GM21576 (cell line): Measurements from ENCODE around the gene PLS3.

ENCODE experiments used
- ATAC-seq: cut with Tn5 transposase; IDR thresholded peaks from one replicate; pipeline ENCODE4 v1.9.1; 2021; ENCODE audit warnings: mild to moderate bottlenecking, moderate library complexity; ENCODE audit not compliant: unreplicated experiment

The PLS3 gene

DNA sequence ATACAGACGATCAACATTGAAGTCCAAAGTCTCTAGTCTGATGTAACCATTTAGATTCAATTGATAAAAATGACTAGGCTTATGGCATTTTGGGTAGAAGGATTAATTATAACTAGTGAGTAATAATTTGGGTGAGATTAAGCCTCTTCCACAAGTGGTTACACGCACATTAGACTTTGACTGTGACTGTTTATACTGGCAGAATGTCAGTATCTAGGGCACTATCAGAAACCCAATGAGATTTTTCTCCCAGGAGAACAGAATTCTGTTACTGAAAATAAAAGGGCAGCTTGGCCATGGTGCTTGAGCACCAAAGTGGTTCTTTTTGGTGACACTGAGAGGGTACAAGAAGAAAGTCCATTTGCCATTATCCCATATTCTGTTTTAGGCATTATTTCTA lies 3.3 kb downstream of the PLS3 start:
- no peak for ATAC-seq

DNA sequence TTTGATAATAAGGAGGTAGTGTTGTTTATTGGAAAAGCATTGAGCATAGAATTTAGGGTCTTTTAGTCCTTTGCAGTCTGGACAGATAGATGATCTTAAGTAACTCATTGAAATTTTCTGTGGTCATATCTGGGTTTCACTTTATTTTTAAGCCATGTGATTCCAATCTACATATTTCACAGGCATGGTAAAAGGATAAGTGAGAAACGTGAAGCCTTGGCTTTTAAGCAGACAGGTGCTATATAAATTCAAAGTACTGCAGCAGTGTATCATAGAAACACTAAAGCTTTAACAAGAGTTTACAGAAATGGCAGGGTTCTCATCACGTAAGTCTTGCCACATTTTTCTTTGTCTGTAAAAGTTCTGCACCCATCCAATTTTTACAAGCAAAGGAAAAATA lies 4.9 kb downstream of the PLS3 start:
- ATAC-seq: no peak

DNA sequence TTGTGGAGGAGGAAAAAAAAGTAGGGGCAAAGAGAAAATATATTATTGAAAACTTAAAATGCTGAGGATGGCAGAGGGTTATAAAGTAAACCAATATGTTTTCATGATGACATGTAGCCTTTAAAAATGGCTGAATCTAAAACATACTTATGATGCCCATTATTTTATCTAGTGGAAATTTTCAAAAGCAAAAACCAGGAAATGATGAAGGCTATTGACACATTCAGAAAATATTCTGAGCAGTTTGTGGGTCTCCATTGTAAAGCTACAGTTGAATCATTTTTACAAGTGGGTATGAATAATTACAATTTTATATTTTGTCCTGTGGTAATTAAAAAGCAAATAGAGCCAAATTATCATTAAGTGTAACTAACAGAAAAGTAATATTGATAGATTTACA lies 10.7 kb downstream of the PLS3 start:
- no peak for ATAC-seq

DNA sequence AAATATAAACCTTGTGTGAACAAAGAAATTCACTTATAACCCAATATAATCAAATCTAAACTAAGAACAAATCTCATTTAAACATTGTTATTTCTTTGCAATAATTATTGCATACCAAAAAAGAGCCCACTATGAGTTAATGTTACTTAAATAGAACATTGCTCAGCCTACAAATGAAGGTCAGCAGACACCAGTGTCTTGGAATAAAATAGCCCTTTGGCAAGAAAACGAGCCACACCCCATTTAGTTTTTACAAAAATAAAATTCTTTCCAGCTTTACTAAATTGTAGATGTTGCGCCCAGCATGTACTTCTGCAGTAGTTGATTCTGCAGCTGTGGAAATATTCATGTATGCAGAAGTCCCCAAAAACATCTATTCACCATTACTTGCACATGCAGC lies 12.2 kb downstream of the PLS3 start:
- no peak for ATAC-seq

DNA sequence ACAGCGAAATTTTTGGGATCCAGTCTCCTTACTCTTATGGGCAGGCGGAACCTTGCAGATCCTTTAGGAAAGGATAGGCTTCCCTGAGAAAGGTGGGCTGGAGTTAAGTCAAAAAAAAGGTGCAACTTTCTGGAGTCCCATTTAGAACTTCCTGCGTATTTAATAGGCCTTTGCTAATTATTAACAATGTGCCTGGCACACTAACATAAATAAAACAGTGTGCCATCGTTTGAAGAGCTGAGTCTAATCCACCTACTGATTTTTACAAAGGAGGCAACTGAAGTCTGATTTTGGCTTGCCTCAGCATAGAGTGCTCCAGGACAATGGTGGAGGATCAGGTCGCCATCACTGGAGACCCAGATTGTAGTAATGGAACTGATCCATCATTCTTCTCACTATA lies 15.7 kb downstream of the PLS3 start:
- ATAC-seq: no peak

DNA sequence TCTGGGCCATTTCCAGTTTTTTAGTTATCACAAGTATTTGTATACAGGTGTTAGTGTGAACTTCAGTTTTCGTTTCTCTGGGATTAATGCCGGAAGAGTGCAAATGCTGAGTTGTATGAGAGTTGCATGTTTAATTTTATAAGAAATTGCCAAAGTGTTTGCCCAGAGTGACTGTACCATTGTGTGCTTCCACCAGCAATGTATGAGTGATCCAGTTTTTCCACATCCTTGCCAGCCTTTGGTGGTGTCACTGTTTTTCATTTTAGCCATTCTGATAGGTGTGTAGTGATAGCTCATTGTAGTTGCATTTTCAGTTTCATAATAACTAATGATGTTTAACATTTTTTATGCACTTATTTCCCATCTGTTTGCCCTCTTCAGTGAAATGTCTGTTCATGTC lies 18.4 kb downstream of the PLS3 start:
- ATAC-seq: no peak

DNA sequence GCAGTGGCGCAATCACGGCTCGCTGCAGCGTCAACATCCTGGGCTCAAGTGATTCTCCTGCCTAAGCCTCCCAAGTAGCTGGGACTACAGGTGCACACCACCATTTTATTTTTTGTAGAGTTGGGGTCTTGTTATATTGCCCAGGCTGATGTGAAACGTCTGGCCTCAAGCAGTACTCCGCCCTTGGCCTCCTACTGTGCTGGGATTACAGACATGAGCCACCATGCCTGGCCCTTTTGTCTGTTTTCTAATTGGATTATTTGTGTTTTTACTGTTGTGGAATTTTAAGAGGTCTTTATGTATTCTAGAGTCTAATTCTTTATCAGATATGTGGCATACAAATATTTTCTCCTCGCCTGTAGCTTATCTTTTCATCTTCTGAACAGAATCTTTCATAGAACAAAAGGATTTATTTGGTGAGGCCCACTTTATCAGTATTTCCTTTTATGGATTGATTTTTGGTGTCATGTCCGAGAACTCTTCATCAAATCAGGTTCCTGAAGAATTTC lies 18.9 kb downstream of the PLS3 start:
- no peak for ATAC-seq

DNA sequence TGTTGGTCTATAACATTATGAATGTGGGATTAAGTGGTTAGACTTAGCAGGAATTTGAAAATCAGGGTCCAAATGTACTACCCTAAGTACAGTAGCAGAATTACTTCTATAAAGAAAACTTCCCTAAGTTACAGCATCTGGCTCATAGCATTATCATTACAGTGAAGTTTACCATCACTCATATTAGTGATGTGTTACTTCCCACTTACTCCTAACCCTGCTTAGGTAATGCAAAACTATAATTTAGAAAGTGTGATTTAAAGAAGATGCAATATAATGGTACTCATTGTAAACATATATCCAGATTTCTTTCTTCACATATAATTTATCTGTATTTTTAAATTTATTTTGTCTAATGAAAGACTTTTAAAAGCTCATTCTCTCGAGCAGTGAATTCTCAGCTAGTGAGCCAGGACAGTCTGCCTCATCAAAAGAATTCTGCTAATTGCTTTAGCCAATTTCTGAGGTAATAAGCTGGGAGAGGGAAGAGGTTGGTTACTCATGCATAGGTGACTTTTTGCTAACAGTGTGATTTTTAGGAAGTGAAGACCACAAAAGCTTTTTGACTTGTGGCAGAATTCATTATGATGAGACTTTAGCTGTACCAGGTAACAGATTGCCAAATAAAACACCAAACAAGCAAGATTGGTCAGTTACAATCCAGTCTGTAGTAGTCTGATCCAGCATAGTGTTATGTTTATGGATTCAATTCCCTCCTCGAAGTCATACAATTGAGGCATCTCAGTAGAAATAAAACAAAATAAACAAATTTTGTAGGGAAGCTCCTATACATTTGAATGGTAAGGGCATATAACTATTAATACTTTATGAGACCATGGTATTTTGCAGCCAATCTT lies 21.0 kb downstream of the PLS3 start:
- ATAC-seq: no peak

DNA sequence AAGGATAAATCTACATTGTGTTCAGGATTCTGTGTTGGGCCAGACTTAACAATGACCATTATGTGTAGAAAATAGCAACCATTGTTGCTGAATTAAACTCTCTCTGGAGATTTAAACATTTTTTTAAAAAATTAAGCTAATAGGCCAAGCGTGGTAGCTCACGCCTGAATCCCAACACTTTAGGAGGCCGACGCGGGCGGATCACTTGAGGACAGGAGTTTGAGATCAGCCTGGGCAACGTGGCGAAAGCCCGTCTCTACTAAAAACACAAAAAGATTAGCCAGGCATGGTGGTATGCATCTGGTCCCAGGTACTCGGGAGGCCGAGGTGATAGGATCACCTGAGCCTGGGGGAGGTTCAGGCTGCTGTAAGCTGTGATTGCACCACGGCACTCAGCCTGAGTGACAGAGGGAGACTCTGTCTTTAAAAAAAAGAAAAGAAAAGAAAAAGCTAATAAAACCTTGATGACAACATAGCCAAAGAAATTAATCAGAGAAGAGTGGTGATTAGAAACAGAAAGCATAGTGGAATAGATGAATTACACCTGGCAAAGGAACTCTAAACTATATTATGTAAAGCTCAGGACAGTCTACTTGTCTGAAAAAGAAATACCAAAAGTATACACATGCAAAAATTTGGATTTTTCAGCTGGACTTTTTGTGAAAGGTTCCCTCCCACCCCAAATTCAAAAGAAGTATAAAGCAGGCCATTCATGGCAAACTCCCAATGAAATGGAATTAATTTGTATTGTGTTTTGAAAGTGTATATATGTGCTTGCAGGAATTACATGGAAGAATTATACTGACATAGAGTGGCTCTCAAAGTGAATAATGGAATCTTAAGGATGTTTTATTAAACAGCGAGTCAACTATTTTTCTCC lies 21.9 kb downstream of the PLS3 start:
- ATAC-seq: no peak

DNA sequence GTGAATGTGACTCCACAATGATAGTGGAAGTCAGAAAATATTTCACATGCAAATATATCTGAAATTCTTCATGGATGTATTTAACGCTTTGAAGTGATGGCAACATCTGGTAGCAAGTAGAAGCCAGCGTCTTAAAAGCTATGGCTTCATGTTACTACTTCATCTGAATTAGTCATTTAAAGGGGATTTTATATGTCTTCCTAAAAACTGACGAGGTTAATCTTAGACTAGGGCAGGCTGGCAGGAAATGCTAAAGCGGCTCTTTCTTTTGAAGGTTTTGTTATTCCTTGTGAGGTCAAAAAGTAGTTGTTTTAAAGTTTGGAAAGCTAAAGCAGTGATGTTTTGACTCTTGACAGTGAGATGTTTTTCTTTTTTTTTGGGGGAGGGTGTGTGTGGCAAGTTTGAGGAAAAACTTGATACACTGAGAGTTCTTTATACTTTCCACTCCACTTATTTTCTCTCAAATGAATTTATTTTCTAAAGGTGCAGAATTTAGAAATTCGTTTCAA lies 22.6 kb downstream of the PLS3 start:
- ATAC-seq: no peak

DNA sequence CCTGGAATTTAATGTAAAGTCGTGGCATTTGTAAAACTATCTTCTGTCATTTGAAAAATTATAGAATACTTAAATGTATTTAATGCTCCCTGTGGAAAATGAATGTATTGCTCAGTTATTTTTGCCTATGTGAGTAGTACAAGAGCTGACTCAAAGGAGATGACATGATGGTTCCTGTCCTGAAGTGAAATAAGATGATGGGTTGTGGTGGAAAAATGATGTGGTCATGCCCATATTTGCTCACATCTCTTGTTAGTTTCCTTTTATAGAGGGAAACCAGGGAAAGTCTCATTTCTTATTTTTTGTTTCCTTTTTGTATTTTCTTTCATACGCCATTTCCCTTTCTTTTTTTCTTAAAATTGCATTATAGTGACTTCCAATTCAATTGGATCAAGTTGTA lies 23.7 kb downstream of the PLS3 start:
- ATAC-seq: no peak

DNA sequence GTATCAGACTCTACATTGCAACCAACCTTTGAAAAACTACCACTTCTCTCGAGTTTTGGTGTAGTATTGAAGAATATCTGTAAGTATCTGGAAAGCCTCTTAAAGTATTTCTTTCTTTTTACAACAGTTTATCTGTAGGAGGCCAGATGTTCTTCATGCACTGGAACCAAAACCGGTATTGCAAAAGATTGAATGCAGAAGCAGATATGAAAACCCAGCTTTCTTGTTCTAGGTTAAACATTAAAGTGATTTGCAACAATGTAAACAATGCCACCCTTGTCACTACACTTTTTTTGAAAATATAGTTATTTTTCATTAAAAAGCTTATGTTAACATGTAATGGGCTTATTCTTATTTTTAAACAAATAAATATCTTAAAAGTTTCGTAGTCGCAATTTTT lies 27.2 kb downstream of the PLS3 start:
- ATAC-seq: no peak

DNA sequence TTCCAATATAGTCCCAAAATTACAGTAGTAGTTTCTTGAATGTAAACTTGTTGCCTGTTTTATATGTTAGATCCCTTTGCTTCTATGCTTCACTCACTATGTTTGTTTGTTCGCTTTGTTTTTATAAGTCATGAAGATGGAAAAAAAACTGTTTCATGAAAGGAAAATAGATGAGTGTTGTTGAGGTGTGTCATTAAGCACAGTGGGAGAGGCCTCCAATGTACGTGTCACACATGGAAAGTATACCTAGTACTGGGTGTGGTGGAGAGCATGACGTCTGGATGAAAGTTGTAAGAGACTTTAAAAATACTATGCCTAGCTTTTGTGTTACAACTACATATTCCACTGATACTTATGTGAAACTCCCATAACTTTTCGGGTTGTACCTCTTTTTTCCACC lies 28.4 kb downstream of the PLS3 start:
- no peak for ATAC-seq

DNA sequence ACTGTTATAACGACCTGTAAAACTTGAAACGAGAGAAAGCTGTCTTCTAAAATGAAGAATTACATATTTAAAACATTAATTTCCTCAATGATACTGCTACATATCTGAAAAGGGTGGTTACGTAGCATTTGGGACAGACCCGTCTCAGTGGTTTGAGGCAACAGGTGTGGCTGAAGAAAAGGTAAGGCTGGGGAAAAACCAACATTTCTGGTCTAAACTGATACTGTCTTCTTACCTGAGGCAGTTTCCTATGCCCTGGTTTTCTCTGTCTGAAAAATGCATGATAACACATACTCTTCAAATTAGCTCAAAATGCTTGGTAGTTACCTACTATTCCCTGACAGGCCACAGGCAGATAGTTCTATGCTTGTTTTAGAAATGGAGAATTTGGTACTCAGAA lies 30.4 kb downstream of the PLS3 start:
- no peak for ATAC-seq

DNA sequence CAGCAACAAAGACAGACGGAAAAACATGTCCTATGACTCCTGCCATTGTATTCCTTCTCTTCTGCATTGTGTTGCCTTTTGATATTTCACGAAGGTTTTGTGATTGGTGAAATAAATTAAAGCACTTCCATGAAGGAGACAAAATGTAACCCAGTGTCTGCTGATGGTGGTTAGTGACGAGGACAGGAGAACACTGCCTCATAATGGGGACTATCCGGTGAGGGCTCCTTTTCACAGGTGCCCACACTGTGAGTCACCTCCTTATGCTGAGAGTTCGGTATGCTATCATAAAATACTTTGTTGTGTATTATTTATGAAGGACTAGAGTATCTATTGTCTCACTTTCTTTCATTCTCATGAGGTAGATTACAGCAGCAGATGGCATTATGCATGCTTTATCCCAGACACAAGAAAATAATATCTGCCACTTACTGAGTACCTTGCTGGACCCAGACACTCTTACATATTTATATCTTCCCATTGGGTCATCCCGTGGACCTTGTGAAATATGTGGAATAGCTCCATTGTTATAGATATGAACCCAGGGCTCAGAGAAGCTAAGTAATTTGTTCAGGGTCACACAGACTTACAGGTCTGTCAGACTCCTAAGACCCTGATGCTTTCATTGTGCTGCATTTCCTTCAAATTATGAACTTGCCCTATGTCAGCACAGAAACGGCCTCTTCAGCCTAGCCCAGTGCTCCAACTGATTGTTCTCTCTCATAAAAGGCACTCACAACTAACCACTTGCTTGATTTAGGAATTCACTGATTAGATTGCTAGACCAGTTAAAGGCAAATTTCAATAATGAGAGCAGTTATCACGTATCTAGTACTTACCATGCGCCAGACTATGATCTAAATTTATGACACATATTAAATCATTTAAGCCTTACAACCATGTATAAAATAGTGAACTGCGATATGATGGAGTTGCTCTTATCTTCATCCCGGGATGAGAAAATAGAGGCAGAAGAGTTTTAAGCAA lies 31.2 kb downstream of the PLS3 start:
- no peak for ATAC-seq

DNA sequence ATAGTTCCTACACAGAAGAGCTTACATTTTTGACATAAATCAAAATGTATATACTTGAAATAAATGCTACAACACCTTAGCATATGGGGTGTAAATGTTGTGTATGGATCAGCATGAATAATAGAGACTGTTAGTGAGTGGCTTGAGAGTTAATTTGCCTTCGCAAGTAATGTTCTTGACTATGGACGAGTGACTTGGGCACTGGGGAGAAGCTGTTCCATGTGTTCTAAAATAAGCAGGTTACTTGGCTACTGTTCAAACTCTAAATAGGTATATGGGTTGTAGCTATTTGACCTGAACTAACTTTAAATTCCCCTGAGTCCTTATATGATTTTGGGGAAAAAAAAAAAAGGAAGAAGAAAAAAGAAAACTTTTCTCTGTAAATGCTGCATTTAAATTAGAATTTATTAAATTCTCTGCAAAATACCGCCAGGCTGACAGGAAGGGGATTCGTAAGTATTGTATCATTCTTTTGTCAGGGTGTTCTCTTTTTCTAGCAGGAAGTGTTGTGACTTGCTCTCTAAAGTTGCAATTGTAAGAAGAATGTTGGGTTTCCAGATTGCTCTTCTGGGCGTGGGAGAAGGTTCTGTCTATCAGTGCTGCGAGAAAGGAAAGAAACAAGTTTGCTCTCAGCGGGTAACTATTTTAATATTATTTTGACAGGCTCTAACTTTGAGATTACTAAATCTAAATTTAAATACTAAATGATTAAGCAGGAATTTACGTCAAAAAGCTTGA lies 32.2 kb downstream of the PLS3 start:
- no peak for ATAC-seq

DNA sequence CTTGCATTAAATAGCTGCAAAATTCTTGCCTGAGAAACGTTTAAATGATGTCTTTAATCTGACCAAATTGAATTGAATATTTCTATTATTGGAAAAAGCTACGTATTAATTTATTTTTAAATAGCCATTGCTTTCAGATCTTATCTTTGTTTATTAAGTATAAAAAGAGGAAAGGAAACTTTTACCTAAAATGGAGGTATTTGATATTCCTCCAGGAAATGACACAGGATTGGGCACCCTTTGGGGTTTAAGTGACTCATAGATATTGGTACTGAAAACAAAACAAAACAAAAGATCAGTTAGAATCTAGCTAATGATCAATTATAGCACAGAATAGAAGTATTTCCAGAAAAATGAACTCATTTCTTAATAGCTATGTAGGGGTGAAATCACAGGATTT lies 34.1 kb downstream of the PLS3 start:
- ATAC-seq: no peak

DNA sequence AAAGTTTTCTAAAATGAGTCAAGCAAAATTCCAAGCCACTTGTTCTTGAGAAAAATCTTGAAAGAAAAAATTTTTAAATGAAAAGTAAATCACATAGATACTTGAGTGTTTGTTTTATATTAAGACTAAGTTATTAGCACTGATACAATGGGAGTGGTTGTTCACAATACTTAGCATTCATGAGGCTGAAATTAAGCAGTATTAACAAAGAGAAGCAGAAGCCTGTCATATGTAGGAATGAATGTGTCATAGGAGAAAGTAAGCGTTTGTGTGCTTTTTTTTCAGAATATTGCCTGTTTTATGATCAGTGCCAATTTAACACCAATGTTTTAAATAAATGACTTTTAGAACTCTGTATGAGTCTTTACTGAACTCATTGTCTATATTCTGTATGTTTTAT lies 37.6 kb downstream of the PLS3 start:
- no peak for ATAC-seq

DNA sequence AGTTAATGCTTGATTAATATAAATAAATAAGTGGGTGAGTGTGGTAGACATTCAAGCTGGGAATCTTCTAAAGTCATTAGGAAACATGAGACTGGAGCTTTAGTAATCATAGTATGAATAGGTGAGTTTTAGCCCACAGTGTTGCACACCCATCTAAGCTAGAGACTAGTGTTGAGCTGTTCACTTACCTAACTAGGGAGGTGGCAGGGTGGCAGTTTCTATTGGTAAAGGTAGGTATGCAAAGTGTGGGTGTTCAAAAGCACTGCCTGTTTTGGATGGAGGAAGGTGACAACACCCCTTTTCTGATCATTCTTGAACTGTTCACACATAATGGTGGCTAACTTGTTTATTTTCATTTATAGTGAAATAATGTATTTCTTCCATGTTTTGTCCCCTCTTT lies 41.3 kb downstream of the PLS3 start:
- no peak for ATAC-seq
